ENCODE results near the gene WWOX.

GRCh38 chr16:78259873-78260272 lies 160.4 kb downstream of the WWOX start:
- TF ChIP-seq CTCF (IDR thresholded peaks at IDR 0.05) (no peak), EP300 (IDR thresholded peaks at IDR 0.05) (no peak), POLR2A (IDR thresholded peaks at IDR 0.05) (no peak)
